ENCODE measurements around the gene PHACTR2. TPM values are rescaled to one million over a fixed set of nuclear protein-coding genes. Genes with fewer than 3 reads are reported as not detected.

The PHACTR2 gene
- total RNA-seq, 2 experiments from 2014 or later: 19.6 to 25.0 TPM

DNA sequence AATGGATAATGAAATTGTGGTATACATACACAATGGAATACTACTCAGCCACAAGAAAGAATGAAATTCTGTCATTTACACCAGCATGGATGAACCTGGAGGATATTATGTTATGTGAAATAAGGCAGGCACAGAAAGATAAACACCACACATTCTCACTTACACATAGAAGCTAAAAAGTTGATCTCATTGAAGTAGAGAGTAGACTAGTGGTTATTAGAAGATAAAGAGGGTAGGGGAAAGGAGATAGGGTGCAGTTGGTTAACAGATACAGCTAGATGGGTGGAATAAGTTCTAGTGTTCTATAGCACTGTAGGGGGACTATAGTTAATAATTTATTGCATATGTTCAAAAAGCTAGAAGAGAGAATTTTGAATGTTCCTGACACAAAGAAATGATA, 139.9 kb downstream of the PHACTR2 start:
- no peak overlapping the region for H3K27ac Mint-ChIP-seq
- CTCF ChIA-PET: no interaction called here
- no peaks in the 10 kb centered on the region for H3K27me3 ChIP-seq (ENCODE audit: control insufficient read depth in 1 of 2, insufficient read depth in 2 of 2, low read length in 2 of 2)

DNA sequence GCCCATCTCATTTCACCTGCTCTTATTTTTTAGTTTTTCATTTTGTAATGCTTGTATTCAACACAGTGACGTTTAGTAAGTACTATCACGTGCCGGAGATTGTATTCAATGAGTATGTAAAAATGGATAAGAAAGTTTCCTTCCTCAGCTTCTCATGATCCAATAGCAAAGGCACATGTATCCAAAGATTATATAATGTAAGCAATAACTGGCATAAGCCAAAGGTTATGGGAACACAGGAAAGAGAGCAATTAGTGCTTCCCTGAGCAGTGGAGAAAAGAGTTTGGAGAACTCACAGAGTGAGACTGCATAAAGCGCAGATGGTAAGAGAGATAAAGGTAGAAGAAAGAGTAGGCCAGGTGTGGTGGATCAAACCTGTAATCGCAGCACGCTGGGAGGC, 143.6 kb downstream of the PHACTR2 start:
- ChIA-PET POLR2A (no interaction called here), CTCF (no interaction called here)
- Histone ChIP-seq H3K4me1 (ENCODE audit: insufficient read depth, low read length) (no peaks in the 10 kb centered on the region), H3K27ac (ENCODE audit: low read depth in 1 of 2, low read length in 2 of 2) (no peak overlapping the region), H3K36me3 (ENCODE audit: insufficient read depth, low read length) (peaks cover 10% of the 10 kb centered on the region), H3K9me3 (ENCODE audit: control insufficient read depth in 1 of 2, insufficient read depth in 1 of 2, low read length in 2 of 2) (no peaks in the 10 kb centered on the region), H3K4me3 (ENCODE audit: low read length) (no peak overlapping the region), H3K27me3 (ENCODE audit: control insufficient read depth in 1 of 2, insufficient read depth in 2 of 2, low read length in 2 of 2) (no peaks in the 10 kb centered on the region)
- intact Hi-C loops (cut with DNase I, micrococcal nuclease): no loop called here
- Mint-ChIP-seq H3K27me3 (no peaks in the 10 kb centered on the region), H3K4me1 (ENCODE audit: low read depth) (no peaks in the 10 kb centered on the region), H3K36me3 (ENCODE audit: low read depth) (peaks cover 15% of the 10 kb centered on the region), H3K9me3 (no peaks in the 10 kb centered on the region), H3K27ac (no peak overlapping the region), H3K4me3 (no peak overlapping the region)
- no peak for TF ChIP-seq CTCF (IDR thresholded peaks at IDR 0.05)
- ATAC-seq (ENCODE audit: poor library complexity): no peak
- DNase-seq: no peak

More for the DNA sequence above, 139.9 kb downstream of the PHACTR2 start:
- Mint-ChIP-seq H3K27me3 (no peaks in the 10 kb centered on the region), H3K9me3 (no peaks in the 10 kb centered on the region), H3K4me1 (ENCODE audit: low read depth) (no peaks in the 10 kb centered on the region), H3K36me3 (ENCODE audit: low read depth) (peaks cover 4% of the 10 kb centered on the region), H3K4me3 (no peak overlapping the region)
- Histone ChIP-seq H3K36me3 (ENCODE audit: insufficient read depth, low read length) (peaks cover 10% of the 10 kb centered on the region), H3K9me3 (ENCODE audit: control insufficient read depth in 1 of 2, insufficient read depth in 1 of 2, low read length in 2 of 2) (no peaks in the 10 kb centered on the region), H3K27ac (ENCODE audit: low read depth in 1 of 2, low read length in 2 of 2) (no peak overlapping the region), H3K4me3 (ENCODE audit: low read length) (no peak overlapping the region), H3K4me1 (ENCODE audit: insufficient read depth, low read length) (no peaks in the 10 kb centered on the region)
- ATAC-seq (ENCODE audit: poor library complexity) (no peak), DNase-seq (no peak)
- POLR2A ChIA-PET: no interaction called here
- no peak for TF ChIP-seq CTCF (IDR thresholded peaks at IDR 0.05)
- intact Hi-C loops (cut with DNase I, micrococcal nuclease): no loop called here

GRCh38 chr6:143822584-143823024, 144.8 kb downstream of the PHACTR2 start:
- Mint-ChIP-seq H3K9me3 (no peaks in the 10 kb centered on the region), H3K36me3 (ENCODE audit: low read depth) (peaks cover 12% of the 10 kb centered on the region), H3K27me3 (no peaks in the 10 kb centered on the region), H3K4me3 (no peak overlapping the region), H3K27ac (no peak overlapping the region), H3K4me1 (ENCODE audit: low read depth) (no peaks in the 10 kb centered on the region)
- DNase-seq: no peak
- ChIA-PET CTCF (no interaction called here), POLR2A (no interaction called here)
- Histone ChIP-seq H3K27ac (ENCODE audit: low read depth in 1 of 2, low read length in 2 of 2) (no peak overlapping the region), H3K4me1 (ENCODE audit: insufficient read depth, low read length) (no peaks in the 10 kb centered on the region), H3K27me3 (ENCODE audit: control insufficient read depth in 1 of 2, insufficient read depth in 2 of 2, low read length in 2 of 2) (no peaks in the 10 kb centered on the region), H3K9me3 (ENCODE audit: control insufficient read depth in 1 of 2, insufficient read depth in 1 of 2, low read length in 2 of 2) (no peaks in the 10 kb centered on the region), H3K36me3 (ENCODE audit: insufficient read depth, low read length) (peaks cover 6% of the 10 kb centered on the region), H3K4me3 (ENCODE audit: low read length) (no peak overlapping the region)
- ATAC-seq (ENCODE audit: poor library complexity): no peak
- intact Hi-C loops (cut with DNase I, micrococcal nuclease): no loop called here
- no peak for TF ChIP-seq CTCF (IDR thresholded peaks at IDR 0.05)

Data from CD4-positive, alpha-beta T cell (primary cell).